Esophagus muscularis mucosa (tissue), 3 donors: Measurements from ENCODE around the gene ABCD3.

Source experiments
- POLR2A ChIP-seq: fragments of 450-650 bp; IDR thresholded peaks from one replicate; pipeline ENCODE4 v1.6.1; 2017; ENCODE audit warnings: antibody characterized with exemption, moderate library complexity, mild to moderate bottlenecking, low read depth
- POLR2AphosphoS5 ChIP-seq, 2 donors: sonication (generic); formaldehyde crosslinking; IDR thresholded peaks; one replicate each; pipeline ENCODE4 v1.6.1; 2017; ENCODE audit warnings: antibody characterized with exemption in 2 of 2
- TF ChIP-seq, protein P1 (sequence below), 3 experiments: fragments of 200-600 bp in 2 of 3; fragments of 450-650 bp in 1 of 3; sonication (generic) in 2 of 3; IDR thresholded peaks; one replicate each; pipeline ENCODE4 v1.5.1; 2017 to 2019; ENCODE audit warnings: antibody characterized with exemption in 3 of 3, mild to moderate bottlenecking in 2 of 3, moderate library complexity in 1 of 3

DNA sequence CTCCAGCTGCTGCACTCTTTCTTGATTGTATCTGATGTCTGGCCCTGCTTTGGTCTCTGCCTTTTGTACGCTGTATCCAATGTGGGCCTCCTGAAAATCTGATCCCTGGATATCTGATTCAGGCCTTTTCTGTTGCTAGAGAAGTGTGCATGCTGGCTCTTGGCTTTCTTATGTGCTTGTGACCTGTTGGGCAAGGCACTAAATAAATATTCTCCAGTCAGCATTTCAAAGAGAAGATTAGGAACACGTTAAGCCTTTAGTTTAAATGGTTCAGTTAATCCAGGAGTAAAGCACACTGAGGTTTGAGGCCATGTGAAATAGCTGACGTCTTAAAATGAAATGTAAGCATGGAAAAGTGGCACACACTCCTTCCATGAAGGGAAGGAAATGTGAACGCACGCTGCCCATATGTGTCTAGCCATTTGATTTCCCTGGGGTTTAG lies 132.6 kb downstream of the ABCD3 start:
- TF ChIP-seq POLR2A (no peak), POLR2AphosphoS5 (IDR thresholded peaks at IDR 0.05) (no peak)
- TF ChIP-seq, protein P1, sequence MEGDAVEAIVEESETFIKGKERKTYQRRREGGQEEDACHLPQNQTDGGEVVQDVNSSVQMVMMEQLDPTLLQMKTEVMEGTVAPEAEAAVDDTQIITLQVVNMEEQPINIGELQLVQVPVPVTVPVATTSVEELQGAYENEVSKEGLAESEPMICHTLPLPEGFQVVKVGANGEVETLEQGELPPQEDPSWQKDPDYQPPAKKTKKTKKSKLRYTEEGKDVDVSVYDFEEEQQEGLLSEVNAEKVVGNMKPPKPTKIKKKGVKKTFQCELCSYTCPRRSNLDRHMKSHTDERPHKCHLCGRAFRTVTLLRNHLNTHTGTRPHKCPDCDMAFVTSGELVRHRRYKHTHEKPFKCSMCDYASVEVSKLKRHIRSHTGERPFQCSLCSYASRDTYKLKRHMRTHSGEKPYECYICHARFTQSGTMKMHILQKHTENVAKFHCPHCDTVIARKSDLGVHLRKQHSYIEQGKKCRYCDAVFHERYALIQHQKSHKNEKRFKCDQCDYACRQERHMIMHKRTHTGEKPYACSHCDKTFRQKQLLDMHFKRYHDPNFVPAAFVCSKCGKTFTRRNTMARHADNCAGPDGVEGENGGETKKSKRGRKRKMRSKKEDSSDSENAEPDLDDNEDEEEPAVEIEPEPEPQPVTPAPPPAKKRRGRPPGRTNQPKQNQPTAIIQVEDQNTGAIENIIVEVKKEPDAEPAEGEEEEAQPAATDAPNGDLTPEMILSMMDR (IDR thresholded peaks at IDR 0.05) = no peak
